ENCODE data around the gene CRYGC.
"Not testable (repeated sequence)": the region's sequence is repeated elsewhere in the genome, so short reads cannot be mapped to it uniquely, and the experiment has no call there.

The CRYGC gene, protein sequence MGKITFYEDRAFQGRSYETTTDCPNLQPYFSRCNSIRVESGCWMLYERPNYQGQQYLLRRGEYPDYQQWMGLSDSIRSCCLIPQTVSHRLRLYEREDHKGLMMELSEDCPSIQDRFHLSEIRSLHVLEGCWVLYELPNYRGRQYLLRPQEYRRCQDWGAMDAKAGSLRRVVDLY
- total RNA-seq: 0 reads per million in 4 experiments

DNA sequence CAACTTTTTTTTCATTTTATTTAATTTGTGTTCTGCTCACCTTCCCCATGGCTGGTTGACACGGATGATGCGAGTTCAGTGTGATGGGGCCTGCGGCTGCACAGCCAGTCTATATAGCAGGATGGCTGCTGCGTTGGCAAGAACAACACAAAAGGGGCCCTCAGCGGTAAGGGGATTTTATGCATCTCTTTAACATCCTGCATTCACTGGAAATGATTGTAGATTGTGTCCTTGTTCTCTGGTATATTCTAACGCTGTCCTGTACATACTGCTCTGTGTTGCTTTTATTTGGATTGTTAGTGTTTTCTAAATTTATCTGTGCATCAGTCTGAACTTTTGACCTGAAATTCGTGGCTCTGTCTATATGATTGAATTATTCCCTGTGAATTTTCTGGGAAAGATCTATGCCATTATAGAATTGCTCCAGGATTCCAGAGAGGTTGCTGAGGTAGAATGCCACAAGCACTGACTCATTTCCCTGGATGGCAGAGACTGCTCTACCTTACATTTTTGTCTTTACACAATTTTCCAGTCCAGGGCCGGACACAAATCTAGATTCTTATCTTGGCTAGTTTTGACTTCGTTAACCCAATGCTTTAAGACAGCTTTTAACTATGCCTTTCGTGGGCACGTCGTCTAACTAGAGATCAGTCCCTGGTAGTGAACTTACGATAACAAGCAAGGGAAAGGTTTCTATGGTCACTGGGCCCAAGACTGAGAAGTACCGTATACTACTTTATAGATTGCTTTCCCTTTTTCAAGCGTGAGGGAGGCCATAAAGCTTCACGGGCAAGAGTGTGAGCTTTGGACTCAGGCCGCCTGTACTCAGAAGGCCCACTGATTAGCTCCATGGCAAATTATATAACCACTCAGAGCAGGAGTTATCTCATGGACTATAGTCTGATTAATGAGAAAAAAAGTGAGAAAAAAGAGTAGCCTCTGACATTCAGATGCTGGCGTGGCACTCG, at the start of gene CRYGC:
Gene CRYGC, minus strand, starts transcription at position 85 of the 968 bp plus-strand sequence. Its CDS starts 36 bp downstream, at position 49.
- no peak for DNase-seq

DNA sequence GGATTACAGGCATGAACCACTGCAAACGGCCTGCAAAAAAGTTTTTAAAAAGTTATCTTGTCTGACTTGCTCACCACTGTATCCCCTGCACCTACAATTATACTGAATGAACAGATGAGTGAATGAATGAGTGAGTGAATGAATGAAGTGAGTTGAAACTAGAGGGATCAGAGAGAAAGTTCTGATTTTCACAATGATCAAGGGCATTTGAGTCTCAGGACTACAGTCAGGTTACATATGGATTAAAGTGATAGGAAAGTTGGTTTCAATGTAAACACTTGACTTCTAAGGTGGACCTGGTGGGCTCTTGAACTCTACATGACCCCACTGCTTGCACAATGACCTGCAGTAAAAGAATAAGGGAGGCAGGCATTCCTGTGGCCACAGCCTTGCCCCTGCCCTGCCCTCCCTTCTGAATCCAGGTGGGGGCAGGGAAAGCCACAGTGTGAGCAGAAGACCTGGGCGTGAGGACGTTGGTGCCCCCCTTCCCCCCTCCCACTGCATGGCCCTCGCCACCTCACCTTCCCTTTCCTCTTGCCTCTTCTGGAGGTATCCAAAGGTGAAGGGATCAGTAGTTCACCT, 49.5 kb upstream of the CRYGC start:
- no peak for DNase-seq

DNA sequence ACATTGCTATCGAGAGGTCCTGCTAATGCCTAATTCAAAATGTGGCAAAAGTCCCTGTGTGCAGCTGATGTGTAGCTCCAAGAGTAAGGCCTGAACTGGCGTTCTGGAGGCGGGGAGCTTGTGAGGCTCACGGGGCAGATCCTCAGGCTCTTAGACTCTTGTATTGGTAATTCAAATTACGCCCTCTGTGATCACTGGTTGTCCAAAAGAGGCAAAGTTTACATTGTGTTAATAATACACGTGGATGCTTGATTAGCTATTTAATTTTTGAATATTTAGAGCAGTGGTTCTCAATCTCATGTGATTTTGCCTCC, 46.2 kb upstream of the CRYGC start:
- DNase-seq: no peak

DNA sequence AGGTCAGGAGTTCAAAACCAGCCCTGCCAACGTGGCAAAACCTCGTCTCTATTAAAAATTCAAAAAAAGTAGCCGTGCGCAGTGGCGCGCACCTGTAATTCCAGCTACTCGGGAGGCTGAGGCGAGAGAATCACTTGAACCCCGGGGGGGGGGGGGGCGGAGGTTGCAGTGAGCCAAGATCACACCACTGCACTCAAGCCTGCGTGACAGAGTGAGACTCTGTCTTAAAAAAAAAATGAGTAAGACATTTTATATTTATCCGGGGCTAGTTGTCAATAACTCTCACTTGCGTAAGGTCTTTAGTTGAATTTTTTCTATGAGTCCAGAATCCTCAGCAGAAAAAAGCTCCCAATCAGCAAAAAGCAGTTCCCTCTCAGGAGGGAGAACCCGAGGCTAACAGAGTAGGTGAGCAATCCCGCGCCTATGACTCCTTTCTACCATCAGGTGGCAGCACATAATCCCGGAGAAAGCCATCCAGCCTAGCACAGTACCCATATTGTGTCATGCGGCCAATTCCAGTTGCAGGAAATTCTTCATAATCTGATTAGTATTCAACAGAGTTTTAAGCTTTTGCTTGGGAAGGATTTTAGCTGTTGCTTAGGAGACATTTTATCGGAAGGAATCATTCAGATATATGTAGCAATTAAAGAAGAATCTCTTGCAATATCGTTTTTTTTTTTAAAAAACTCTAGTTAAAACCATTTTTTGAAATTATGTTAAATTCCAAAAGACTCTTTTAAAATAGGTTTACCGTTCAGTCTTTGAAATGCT, 45.6 kb upstream of the CRYGC start:
- DNase-seq: peak; percentile 24

DNA sequence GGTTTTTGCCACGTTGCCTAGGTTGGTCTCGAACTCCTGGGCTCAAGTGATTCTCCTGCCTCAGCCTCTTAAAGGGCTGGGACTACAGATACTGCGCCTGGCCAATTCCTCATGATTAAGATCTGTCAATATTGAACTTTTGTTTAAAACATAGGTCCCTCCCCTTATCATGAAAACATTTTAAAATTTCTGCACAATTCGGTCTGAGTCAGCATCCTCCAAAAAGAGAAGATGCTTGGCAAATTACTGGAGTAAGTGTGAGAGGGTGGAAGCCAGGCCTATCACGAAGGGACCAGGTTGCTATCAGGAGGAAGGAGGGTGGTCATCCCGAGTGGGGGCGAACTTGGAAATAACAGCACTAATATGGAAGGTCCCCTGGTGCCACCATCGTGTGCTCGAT, 44.5 kb upstream of the CRYGC start:
- DNase-seq: no peak

DNA sequence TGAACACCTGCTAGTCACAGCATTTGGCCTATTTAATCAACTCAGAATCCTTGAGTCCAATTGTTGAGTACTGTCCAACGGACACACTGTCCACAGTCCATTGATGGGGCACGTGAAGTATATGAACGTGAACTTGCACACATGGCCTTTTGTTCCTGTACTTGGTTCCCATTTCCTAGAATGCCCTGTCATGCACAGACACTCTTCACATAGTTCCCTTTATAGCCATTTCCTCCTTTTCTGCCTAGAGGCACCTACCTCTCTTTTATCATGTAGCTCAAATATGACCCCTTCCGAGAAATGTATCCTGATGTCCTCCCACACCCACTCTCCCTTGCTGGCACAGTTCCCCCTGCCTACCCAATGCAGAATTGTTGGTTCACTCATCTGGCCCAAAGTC, 42.5 kb upstream of the CRYGC start:
- no peak for DNase-seq

DNA sequence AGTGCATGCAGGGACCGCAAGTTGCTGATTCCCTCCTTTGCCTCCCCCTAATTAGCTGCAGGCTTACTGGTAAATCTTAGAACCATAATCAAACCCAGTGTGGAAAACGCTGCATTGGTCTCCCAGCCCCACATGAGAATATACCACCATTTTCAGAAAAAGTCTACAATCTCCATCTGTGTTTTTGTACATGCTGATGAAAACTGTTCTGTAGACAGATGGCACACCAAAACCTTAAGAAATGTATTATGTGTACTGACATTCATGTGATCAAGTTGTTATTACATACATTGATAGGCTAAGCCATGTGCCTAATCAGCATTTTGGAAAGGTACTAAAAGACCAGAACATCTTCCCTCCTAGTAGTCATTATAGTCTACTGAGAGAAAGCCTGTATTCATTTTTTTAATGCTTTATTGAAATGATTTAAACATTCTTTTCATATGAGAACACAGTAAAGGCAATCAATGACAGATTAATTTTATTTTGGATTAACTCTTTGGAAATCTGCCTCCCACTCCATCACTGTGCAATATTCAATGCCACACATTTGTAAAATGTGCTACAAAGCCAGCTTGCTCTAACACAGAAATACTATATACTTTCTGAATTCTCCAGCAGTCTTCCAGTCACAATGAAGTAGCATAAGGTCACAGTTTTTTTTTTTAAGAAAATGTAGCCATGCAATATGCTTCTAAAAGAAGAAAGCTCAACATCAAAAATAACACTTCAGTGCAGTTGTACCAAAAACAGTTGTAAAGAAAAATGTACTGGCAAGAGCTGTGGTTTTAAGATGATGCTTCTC, 35.5 kb upstream of the CRYGC start:
- no peak for DNase-seq

DNA sequence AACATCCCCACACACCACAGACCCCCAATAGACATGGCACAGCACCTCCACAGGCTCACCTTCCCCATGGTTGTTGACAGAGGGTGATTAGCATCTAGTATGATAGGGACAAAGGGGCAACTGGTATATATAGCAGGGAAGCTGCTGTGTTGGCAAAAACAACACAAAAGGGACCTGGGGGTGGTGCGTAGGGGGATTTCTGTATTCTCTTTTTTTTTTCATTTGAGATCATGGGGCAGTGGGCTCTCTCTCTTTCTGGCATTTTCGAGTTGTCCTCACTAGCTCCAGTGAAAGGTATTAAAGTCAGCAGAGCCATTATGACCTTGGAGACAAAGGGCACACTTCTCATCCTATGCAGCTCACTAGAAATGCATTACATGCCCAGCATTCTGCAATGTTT, 33.9 kb upstream of the CRYGC start, which contains the start of gene CRYGA:
Gene CRYGA, minus strand, starts transcription at position 101 of the 400 bp plus-strand sequence. Its CDS starts 33 bp downstream, at position 68.
- DNase-seq: no peak

DNA sequence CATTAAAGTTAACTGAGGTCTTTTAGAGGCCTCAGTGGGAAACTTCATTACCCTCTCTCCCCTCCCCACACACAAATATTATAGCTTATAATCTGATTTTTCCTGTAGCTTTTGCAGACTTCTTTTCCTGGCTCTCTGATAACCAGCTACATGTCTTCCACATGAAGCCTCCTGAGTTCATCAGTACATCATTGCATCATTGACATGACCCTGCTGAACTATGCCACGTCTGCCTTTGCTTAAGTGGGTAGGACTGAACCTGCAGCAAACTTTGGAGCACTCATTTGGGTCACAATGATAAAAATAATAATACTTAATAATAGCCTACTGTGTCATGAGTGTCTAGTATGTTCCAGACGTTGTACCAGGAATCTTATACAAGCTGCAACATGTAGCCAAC, 26.8 kb upstream of the CRYGC start:
- no peak for DNase-seq

DNA sequence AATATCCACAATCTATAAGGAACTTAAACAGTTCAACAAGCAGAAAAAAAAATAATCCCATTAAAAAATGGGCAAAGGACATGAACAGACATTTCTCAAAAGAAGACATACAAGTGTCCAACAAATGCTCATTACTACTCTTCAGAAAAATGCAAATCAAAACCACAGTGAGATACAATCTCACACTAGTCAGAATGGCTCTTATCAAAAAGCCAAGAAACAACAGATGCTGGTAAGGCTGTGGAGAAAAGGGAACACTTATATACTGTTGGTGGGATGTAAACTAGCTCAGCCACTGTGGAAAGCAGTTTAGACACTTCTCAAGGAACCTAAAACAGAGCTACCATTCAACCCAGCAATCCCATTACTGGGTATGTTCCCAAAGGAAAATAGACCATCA, 23.5 kb upstream of the CRYGC start:
- no peak for DNase-seq

DNA sequence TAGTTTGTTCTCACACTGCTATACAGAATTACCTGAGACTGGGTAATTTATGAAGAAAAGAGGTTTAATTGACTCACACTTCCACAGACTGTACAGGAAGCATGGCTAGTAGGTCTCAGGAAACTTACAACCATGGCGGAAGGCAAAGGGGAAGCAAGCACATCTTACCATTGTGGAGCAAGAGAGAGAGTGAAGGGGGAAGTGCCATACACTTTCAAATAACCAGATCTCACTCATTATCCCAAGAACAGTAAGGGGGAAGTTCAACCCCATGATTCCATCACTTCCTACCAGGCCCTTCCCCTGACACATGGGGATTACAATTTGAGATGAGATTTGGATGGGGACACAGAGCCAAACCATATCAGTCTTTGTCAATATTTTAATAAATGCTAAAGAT, 21.3 kb upstream of the CRYGC start:
- no peak for DNase-seq

DNA sequence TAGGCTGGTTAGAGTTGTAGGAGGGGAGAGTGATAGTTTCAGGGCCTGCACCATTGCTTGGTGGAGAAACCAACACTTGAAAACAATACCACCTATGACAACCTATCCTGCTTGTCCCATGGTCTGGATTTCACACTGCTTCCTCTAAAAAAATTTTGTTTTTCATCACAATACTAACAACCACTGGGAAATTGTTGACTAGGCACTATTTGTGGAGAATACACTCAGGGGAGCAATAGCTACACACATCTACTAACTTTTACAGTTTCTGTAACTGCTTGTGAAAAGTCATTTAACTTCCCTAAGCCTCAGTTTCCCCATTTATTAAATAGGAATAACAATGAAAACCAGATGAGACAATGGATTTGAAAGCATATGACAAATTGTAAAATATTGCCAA, 20.5 kb upstream of the CRYGC start:
- no peak for DNase-seq

DNA sequence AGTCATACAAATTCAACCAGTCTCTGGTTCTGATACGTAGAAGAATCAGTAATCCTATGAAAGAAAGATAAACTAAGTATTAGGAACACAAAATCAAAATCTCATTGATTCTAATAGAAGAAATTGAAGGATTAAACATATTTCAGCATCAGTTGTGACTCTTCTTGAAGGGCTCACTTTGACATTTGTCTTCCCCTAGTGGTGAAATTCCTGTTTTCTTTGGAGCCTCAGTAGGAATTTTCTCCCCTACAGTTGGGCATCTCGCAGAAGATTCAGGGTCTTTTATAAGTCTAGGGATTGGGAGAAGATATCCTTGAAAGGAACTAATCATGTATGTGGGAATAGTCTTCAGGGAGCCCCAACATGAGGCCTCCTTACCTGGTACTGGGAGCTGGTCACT, 19.2 kb upstream of the CRYGC start:
- DNase-seq: no peak

DNA sequence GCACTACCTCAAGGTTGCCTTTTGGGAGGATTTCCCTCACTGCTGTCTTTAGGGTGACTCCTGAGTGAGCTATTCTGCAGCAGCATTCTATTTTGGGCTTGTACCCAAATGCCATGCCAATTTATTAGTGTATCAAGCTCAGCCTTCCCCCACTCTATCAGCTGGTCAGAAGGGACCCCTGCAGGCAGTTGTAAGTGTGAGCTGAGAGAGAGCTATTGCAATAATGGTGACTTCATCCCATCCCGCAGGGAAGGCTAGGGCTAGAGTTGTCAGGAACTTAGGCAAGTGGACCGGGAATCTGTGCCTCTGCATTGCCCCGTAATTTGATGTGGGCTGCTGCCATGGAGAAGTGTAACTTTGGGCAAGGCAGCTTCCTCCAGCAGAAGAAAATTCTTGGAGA, 18.1 kb upstream of the CRYGC start:
- no peak for DNase-seq

DNA sequence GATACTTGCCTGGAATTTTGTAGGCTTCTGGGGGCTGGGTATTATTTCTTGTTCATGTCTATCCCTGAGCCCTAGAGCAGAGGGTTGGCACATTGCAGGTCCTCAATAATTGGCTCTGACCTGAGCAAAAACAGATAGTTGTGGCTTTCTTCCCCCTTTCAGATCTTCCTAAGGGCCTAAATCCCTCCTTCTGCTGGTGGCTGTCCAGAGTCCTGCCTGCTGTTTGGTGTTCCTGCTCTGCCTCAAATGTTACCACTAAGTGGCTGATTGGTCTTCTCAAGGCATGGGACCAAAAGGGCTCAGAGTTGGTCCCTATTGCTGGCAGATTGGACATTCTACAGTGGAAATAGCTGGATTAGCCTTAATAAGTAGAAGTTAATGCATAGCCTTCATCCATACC, 17.4 kb upstream of the CRYGC start:
- DNase-seq: no peak

DNA sequence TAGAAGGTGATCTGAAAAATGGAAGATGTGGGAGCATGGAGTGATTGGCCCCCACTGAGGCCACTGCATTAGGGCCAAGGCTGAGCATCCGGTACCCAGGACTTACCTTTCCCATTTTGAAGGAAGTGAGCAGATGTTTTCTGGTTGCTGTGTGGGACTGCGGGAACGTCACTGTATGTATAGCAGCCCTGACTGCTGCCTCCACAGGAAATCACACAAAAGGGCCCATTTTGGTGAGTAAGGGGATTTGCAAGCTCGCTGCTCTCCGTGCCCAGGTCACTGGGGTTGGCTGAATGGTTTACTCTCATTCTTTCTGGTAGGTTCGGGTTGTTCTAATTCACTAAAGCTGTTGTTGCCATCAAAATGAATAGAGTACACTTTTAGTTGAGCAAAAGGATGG, 16.4 kb upstream of the CRYGC start, which contains the start of gene CRYGB:
Gene CRYGB, minus strand, starts transcription at position 153 of the 400 bp plus-strand sequence. Its CDS starts 38 bp downstream, at position 115.
- no peak for DNase-seq

DNA sequence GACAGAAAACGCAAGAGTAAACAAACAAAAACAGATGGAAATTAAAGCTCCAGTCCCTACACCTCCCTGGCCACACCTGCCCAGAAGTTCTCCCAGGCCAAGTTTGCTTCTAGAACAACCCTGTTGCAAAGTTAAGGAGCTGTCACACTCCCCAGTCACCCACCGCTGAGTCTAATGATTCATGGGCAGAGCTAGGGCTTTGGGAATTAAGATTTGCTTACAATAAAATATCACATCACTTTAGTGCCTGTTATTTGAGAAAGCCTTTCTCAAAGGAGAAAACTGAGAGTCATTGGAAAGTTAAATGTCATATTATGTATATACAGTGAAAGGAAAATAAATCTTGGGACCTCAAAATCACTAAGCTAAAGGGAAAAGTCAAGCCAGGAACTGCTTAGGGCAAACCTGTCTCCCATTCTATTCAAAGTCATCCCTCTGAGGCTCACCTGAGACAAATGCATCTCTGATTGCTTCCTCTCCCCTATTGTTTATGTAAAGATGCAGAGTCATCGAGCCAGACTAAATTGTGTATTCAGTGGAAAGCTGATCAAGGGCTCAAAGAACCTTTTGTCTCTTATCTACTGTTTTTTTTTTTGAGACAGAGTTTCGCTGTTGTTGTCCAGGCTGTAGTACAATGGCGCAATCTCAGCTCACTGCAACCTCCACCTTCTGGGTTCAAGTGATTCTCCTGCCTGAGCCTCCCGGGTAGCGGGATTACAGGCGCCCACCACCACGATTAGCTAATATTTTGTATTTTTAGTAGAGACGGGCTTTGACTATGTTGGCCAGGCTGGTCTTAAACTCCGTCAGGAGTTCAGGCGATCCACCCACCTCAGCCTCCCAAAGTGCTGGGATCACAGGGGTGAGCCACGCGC, 13.5 kb upstream of the CRYGC start:
- no peak for DNase-seq

DNA sequence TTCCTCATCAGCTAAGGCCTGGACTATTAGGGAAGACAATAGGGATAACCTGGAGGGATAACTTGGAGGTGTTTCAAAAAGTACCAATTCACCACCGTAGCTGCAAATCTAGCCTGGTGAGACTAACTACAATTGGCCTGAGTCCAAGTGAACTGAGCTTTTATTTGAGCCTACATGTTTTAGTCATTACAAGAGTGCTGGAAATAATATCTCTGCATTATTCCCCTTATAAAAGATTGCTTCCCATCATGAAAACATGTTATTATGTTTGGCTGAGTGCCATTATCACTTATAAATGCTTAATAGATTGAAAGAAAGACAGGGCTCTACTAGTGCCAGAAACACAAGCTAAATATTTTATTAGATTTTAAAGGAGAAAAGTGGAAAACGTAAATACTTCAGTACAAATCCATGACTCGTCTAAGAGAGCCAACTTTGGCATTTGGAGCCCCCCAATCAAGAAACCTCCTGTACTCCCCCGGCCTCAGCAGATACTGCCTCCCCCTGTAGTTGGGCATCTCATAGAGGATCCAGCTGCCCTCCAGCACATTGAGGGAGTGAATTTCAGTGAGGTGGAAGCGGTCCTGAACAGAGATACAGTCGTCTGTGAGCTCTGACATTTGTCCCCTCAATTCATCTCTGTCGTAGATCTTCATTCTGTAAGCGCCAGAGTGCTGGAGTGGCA, 12.8 kb upstream of the CRYGC start:
- DNase-seq: no peak

DNA sequence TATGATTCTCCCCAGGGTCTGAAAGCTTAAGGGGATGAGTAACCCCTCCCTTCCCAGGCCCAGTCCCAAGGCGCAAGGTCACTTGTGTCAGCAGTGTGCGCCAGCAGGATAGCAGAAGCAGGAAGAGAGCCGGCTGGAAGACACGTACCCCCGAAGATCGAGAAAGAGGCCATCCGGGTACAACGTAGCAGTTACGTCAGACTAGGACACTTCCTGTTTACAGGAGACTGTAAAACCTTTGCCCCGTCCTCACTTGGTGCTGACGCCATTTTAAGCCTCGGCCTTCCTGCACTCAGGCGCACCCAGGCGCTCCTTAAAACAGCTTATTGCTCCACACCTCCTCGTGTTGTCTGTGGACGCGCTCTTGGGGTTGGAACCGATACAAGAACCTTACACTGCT, 9.8 kb upstream of the CRYGC start:
- no peak for DNase-seq

DNA sequence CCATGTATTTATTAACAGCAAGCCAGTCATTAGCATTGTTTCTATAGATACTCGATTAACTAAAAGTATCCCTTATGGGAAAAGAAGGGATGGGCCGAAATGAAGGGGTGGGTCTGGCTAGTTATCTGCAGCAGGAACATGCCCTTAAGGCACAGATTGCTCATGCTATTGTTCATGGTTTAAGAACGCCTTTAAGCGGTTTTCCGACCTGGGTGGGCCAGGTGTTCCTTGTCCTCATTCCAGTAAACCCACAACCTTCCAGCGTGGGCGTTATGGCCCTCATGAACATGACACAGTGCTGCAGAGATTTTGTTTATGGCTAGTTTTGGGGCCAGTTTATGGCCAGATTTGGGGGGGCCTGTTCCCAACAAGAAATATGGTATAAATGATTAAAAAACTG, 8.7 kb upstream of the CRYGC start:
- DNase-seq: not testable (repeated sequence)

DNA sequence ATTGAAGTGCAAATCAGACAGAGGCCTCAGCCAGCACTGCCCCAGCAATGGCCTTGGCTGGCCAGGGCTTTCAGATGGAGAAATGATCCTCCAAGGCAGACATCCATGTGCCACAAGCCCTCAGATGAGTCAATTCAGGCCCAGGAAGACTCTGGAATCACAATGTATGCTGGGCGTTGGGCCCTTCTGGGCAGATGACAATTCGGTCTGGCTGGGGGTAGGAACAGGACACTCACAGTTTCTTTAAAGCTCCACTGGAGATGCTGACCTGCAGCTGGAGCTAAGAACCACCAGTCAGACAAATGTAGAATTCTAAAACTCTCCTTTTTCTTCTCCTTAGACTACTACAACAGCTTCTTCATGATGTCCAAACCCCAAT, 7.1 kb upstream of the CRYGC start:
- no peak for DNase-seq

Measured in effector CD8-positive, alpha-beta T cell (primary cell).